Endothelial cell of umbilical vein (primary cell): ENCODE data around the gene GSDMA. TPM values are rescaled to one million over a fixed set of nuclear protein-coding genes. Genes with fewer than 3 reads are reported as not detected.

Experiments
- BruUV-seq: library from RNA; stranded (reverse); fragments of 400-500 nt; replicated peaks from 2 replicates; lab custom pipeline; 2021; lab: Mats Ljungman, UMichigan
- CTCF ChIA-PET: fragments of 300-600, 350-600 bp; sonication (Branson Sonifier 250); formaldehyde crosslinking; loops from one replicate; lab custom pipeline; 2021; ENCODE audit warnings: antibody characterized with exemption, inconsistent platforms; lab: Charles Lee
- POLR2A ChIA-PET: fragments of 300-600, 350-600 bp; sonication (Branson Sonifier 250); formaldehyde crosslinking; loops from one replicate; lab custom pipeline; 2021; ENCODE audit warnings: antibody characterized with exemption, inconsistent platforms; lab: Charles Lee
- DNase-seq: peaks from one replicate; pipeline ENCODE4 v3.0.0-alpha.2; 2011; ENCODE audit warnings: low read depth, low spot score
- FAIRE-seq: peaks from 2 replicates; lab custom pipeline; 2011; peaks lifted over from hg19 to GRCh38; lab: Jason Lieb, UNC
- H2AFZ ChIP-seq: 2 replicates; pipeline ENCODE4 v1.6.0; 2012; ENCODE audit warnings: low read depth, low read length, control low read depth, inconsistent platforms
- H3K27ac ChIP-seq: 2 replicates; pipeline ENCODE4 v1.5.1; 2011; ENCODE audit warnings: low read depth, mild to moderate bottlenecking, control low read depth, low read length, moderate library complexity; ENCODE audit not compliant: insufficient read depth
- H3K27me3 ChIP-seq, 2 experiments: 2 replicates each; pipeline versions ENCODE4 v1.6.0 to v1.6.1; 2011; ENCODE audit warnings: low read length in 2 of 2, mixed read lengths in 1 of 2; ENCODE audit not compliant: control insufficient read depth in 2 of 2, insufficient read depth in 2 of 2
- H3K36me3 ChIP-seq, 2 experiments: 2 replicates in 1 of 2; 3 replicates in 1 of 2; pipeline ENCODE4 v1.5.1; 2011; ENCODE audit warnings: low read length in 2 of 2, mild to moderate bottlenecking in 1 of 2, moderate library complexity in 1 of 2; ENCODE audit not compliant: control insufficient read depth in 2 of 2, insufficient read depth in 2 of 2; ENCODE audit errors: extremely low read depth in 1 of 2
- H3K4me1 ChIP-seq: 3 replicates; pipeline ENCODE4 v1.5.1; 2011; ENCODE audit warnings: mild to moderate bottlenecking, low read length; ENCODE audit not compliant: control insufficient read depth, insufficient read depth; ENCODE audit errors: extremely low read depth
- H3K4me2 ChIP-seq: 2 replicates; pipeline ENCODE4 v1.6.1; 2011; ENCODE audit warnings: low read length, control low read depth, mixed read lengths; ENCODE audit not compliant: insufficient read depth
- H3K4me3 ChIP-seq, 3 experiments: fragments of 200-600 bp in 1 of 3; sonication (generic), shearing (Covaris generic) in 1 of 3; replicated peaks in 1 of 3; 2 replicates each; pipeline ENCODE4 v1.5.1; 2011 to 2016; ENCODE audit warnings: control low read depth in 3 of 3, low read length in 3 of 3, mild to moderate bottlenecking in 2 of 3, inconsistent platforms in 1 of 3, low read depth in 1 of 3, moderate library complexity in 1 of 3; ENCODE audit not compliant: insufficient read depth in 1 of 3
- H3K79me2 ChIP-seq: 2 replicates; pipeline ENCODE4 v1.6.0; 2012; ENCODE audit warnings: low read length, inconsistent platforms; ENCODE audit not compliant: control insufficient read depth, insufficient read depth
- H3K9ac ChIP-seq: replicated peaks from 2 replicates; pipeline ENCODE3; 2011; ENCODE audit warnings: low read length, control low read depth; ENCODE audit not compliant: insufficient read depth; ENCODE audit errors: extremely low read depth
- H3K9me1 ChIP-seq: replicated peaks from 3 replicates; pipeline ENCODE4 v1.6.0; 2011; ENCODE audit warnings: mild to moderate bottlenecking, low read length; ENCODE audit not compliant: control insufficient read depth, insufficient read depth; ENCODE audit errors: extremely low read depth
- H3K9me3 ChIP-seq: replicated peaks from 2 replicates; pipeline ENCODE4 v1.5.1; 2012; ENCODE audit warnings: low read length, inconsistent platforms; ENCODE audit not compliant: control insufficient read depth, insufficient read depth
- H4K20me1 ChIP-seq: replicated peaks from 2 replicates; pipeline ENCODE3; 2011; ENCODE audit warnings: mild to moderate bottlenecking, low read length; ENCODE audit not compliant: control insufficient read depth, insufficient read depth; ENCODE audit errors: extremely low read depth
- EZH2 ChIP-seq: IDR thresholded peaks from 2 replicates; pipeline ENCODE4 v1.6.1; 2012; ENCODE audit warnings: borderline replicate concordance, low read depth, mild to moderate bottlenecking, moderate library complexity, low read length, inconsistent platforms; ENCODE audit not compliant: severe bottlenecking
- FOS ChIP-seq: IDR thresholded peaks from 2 replicates; pipeline ENCODE4 v1.6.1; 2011; ENCODE audit warnings: mild to moderate bottlenecking, low read length, moderate library complexity, borderline replicate concordance; ENCODE audit not compliant: insufficient read depth
- GATA2 ChIP-seq: IDR thresholded peaks from 2 replicates; pipeline ENCODE4 v1.7.0; 2011; ENCODE audit warnings: low read depth, mild to moderate bottlenecking, moderate library complexity, mixed read lengths, low read length; ENCODE audit not compliant: insufficient read length, insufficient read depth
- JUN ChIP-seq: IDR thresholded peaks from 2 replicates; pipeline ENCODE4 v1.6.1; 2011; ENCODE audit warnings: borderline replicate concordance, low read depth; ENCODE audit not compliant: insufficient read length, insufficient read depth
- MAX ChIP-seq: IDR thresholded peaks from 2 replicates; pipeline ENCODE4 v1.6.1; 2011; ENCODE audit not compliant: insufficient read depth, insufficient read length
- MYC ChIP-seq: IDR thresholded peaks from one replicate; pipeline ENCODE4 v1.6.1; 2011; ENCODE audit warnings: mild to moderate bottlenecking, low read depth, low read length
- POLR2A ChIP-seq: IDR thresholded peaks from 2 replicates; pipeline ENCODE4 v1.6.1; 2012; ENCODE audit warnings: low read depth, mild to moderate bottlenecking, control low read depth, low read length
- POLR2AphosphoS5 ChIP-seq: IDR thresholded peaks from 2 replicates; pipeline ENCODE4 v1.6.1; 2012; ENCODE audit warnings: low read depth, mild to moderate bottlenecking, control low read depth, low read length, moderate library complexity; ENCODE audit not compliant: insufficient read depth
- dilution Hi-C: fragments of 300-500 bp; cut with MboI; formaldehyde crosslinking; loops from one replicate; pipeline ENCODE4 v1.15.0; 2019; ENCODE audit warnings: low sequenced_read_pairs; ENCODE audit not compliant: extremely low pct_ligation_motif_present
- intact Hi-C: fragments of 100-400 bp; cut with micrococcal nuclease; formaldehyde crosslinking; loops from one replicate; pipeline ENCODE4 v1.10.0; 2022
- polyA plus RNA-seq, 4 experiments: library from polyadenylated mRNA; depleted of rRNA in 3 of 4; stranded (reverse) in 3 of 4; unstranded in 1 of 4; fragments of >200 nt; gene quantifications; 2 replicates each; pipeline versions ENCODE4 v1.2.1 to v1.2.3, GENCODE V29; 2011 to 2012; ENCODE audit warnings: missing spikeins in 1 of 4
- total RNA-seq: library from RNA; stranded (reverse); gene quantifications from 2 replicates; pipeline ENCODE4 v1.2.3, GENCODE V29; 2021
- TF ChIP-seq, protein P1 (sequence below), 2 donors: IDR thresholded peaks; 1 replicate in 1 of 2; 2 replicates in 1 of 2; pipeline ENCODE4 v1.5.1; 2011; ENCODE audit warnings: low read length in 2 of 2, mild to moderate bottlenecking in 2 of 2, moderate library complexity in 2 of 2, control low read depth in 1 of 2, inconsistent platforms in 1 of 2, low read depth in 1 of 2; ENCODE audit not compliant: insufficient read depth in 1 of 2; ENCODE audit errors: extremely low read depth in 1 of 2

The GSDMA gene
- total and polyA plus RNA-seq, 2 donors (not counting 3 experiments of a cell fraction or from before 2014, with no cell fraction given) = not detected

GRCh38 chr17:40022497-40022896 is 59.7 kb downstream of the GSDMA start:
- BruUV-seq = no TSS peak
- no peaks in the 10 kb centered on the region for H3K9me1 ChIP-seq
- dilution Hi-C loops (no loop called here), intact Hi-C loops (no loop called here)
- no peak overlapping the region for H3K4me2 ChIP-seq
- ChIA-PET POLR2A (interaction anchor here (1.3 kb wide), 1 partner anchor 32 kb away, joined by 3 read pairs; the partner anchor contains the start of gene MED24), CTCF (interaction anchor here (1.0 to 3.1 kb wide), 9 partner anchors 9 to 112 kb away, joined by 3 to 10 read pairs (median 5); partner anchors contain the start of gene PSMD3)
- FAIRE-seq (no peak), DNase-seq (no peak)
- peaks cover 3 to 14% of the 10 kb centered on the region in 2 experiments for H3K36me3 ChIP-seq
- H3K9ac ChIP-seq = no peak overlapping the region
- no peak overlapping the region for H2AFZ ChIP-seq
- no peaks in the 10 kb centered on the region for H3K9me3 ChIP-seq
- TF ChIP-seq, protein P1, sequence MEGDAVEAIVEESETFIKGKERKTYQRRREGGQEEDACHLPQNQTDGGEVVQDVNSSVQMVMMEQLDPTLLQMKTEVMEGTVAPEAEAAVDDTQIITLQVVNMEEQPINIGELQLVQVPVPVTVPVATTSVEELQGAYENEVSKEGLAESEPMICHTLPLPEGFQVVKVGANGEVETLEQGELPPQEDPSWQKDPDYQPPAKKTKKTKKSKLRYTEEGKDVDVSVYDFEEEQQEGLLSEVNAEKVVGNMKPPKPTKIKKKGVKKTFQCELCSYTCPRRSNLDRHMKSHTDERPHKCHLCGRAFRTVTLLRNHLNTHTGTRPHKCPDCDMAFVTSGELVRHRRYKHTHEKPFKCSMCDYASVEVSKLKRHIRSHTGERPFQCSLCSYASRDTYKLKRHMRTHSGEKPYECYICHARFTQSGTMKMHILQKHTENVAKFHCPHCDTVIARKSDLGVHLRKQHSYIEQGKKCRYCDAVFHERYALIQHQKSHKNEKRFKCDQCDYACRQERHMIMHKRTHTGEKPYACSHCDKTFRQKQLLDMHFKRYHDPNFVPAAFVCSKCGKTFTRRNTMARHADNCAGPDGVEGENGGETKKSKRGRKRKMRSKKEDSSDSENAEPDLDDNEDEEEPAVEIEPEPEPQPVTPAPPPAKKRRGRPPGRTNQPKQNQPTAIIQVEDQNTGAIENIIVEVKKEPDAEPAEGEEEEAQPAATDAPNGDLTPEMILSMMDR (IDR thresholded peaks at IDR 0.05; ENCODE audit: extremely low read depth in 1 of 2, insufficient read depth in 1 of 2, low read depth in 1 of 2, low read length in 2 of 2) = no peak
- no peaks in the 10 kb centered on the region for H4K20me1 ChIP-seq
- H3K27ac ChIP-seq = peak overlapping the region; percentile 99
- H3K4me1 ChIP-seq = peaks cover 91% of the 10 kb centered on the region
- no peaks in the 10 kb centered on the region for H3K27me3 ChIP-seq
- H3K79me2 ChIP-seq = peaks cover 4% of the 10 kb centered on the region
- no peak overlapping the region for H3K4me3 ChIP-seq

- H3K27me3 ChIP-seq = no peaks in the 10 kb centered on the region
- peaks cover 4% of the 10 kb centered on the region for H3K79me2 ChIP-seq
- H3K9me3 ChIP-seq = no peaks in the 10 kb centered on the region
- TF ChIP-seq GATA2 (no peak), FOS (no peak), JUN (no peak), MAX (no peak), MYC (no peak), POLR2A (no peak), EZH2 (no peak), POLR2AphosphoS5 (no peak)
- TF ChIP-seq, protein P1 (IDR thresholded peaks at IDR 0.05; ENCODE audit: extremely low read depth in 1 of 2, insufficient read depth in 1 of 2, low read depth in 1 of 2, low read length in 2 of 2) = no peak
- dilution Hi-C loops (no loop called here), intact Hi-C loops (loop anchor here (1.0 kb wide), 1 partner anchor 63 kb away; no protein-coding TSS in a partner anchor)
- no peak for DNase-seq
- POLR2A ChIA-PET = interaction anchor here (1.3 kb wide), 1 partner anchor 31 kb away, joined by 3 read pairs; the partner anchor contains the start of gene MED24
- H3K27ac ChIP-seq = peak overlapping the region; percentile 99
- H2AFZ ChIP-seq = no peak overlapping the region
- FAIRE-seq = no peak
- no peak overlapping the region for H3K4me3 ChIP-seq
- no TSS peak for BruUV-seq
- CTCF ChIA-PET = interaction anchor here (1.3 to 5.5 kb wide), 3 partner anchors 9 to 52 kb away, joined by 5 to 246 read pairs (median 8); partner anchors contain the start of gene CSF3
- no peaks in the 10 kb centered on the region for H3K9me1 ChIP-seq
- H3K36me3 ChIP-seq = peaks cover 3 to 17% of the 10 kb centered on the region in 2 experiments
- peaks cover 86% of the 10 kb centered on the region for H3K4me1 ChIP-seq
- no peaks in the 10 kb centered on the region for H4K20me1 ChIP-seq
- H3K4me2 ChIP-seq = peak overlapping the region; percentile 26
- H3K9ac ChIP-seq = peak overlapping the region; percentile 32
Observed at GRCh38 chr17:40022961-40023541, 60.2 kb downstream of the GSDMA start.
